CD14-positive monocyte (primary cell): ENCODE results near the gene RAB14. TPM values are rescaled to one million over a fixed set of nuclear protein-coding genes. Genes with fewer than 3 reads are reported as not detected.

Experiments used
- DNase-seq, 3 donors: peaks; one replicate each; pipeline ENCODE4 v3.0.0-alpha.2; 2011 to 2022
- H2AFZ ChIP-seq: 2 replicates; pipeline ENCODE4 v1.6.0; 2012; ENCODE audit warnings: mild to moderate bottlenecking, low read depth, low read length, inconsistent platforms; ENCODE audit not compliant: insufficient read depth, poor library complexity, severe bottlenecking
- H3K27ac ChIP-seq, 2 donors: 1 replicate in 1 of 2; 2 replicates in 1 of 2; pipeline ENCODE4 v1.5.1; 2012 to 2013; ENCODE audit warnings: low read length in 2 of 2, control low read depth in 1 of 2, inconsistent platforms in 1 of 2, low read depth in 1 of 2, mild to moderate bottlenecking in 1 of 2
- H3K27me3 ChIP-seq, 2 donors: one replicate each; pipeline versions ENCODE4 v1.6.0 to v1.6.1; 2011 to 2013; ENCODE audit warnings: low read length in 2 of 2; ENCODE audit not compliant: control insufficient read depth in 2 of 2, insufficient read depth in 2 of 2
- H3K36me3 ChIP-seq, 2 donors: replicated peaks in 1 of 2; 1 replicate in 1 of 2; 2 replicates in 1 of 2; pipeline versions ENCODE4 v1.5.1 to v1.6.1; 2012 to 2013; ENCODE audit warnings: low read length in 2 of 2, control low read depth in 1 of 2, inconsistent platforms in 1 of 2, mild to moderate bottlenecking in 1 of 2; ENCODE audit not compliant: insufficient read depth in 2 of 2, control insufficient read depth in 1 of 2
- H3K4me1 ChIP-seq, 2 donors: 1 replicate in 1 of 2; 2 replicates in 1 of 2; pipeline versions ENCODE4 v1.5.1 to v1.6.1; 2012 to 2013; ENCODE audit warnings: low read length in 2 of 2, control low read depth in 1 of 2, inconsistent platforms in 1 of 2, mild to moderate bottlenecking in 1 of 2, moderate library complexity in 1 of 2; ENCODE audit not compliant: insufficient read depth in 2 of 2, control insufficient read depth in 1 of 2
- H3K4me2 ChIP-seq: replicated peaks from 2 replicates; pipeline ENCODE3; 2012; ENCODE audit warnings: low read length, moderate library complexity, mild to moderate bottlenecking; ENCODE audit not compliant: poor library complexity, severe bottlenecking; ENCODE audit errors: extremely low read depth
- H3K4me3 ChIP-seq, 3 experiments: fragments of 200-600 bp in 1 of 3; sonication (generic) in 1 of 3; replicated peaks in 1 of 3; 1 replicate in 2 of 3; 2 replicates in 1 of 3; pipeline ENCODE4 v1.5.1; 2011 to 2013; ENCODE audit warnings: low read length in 3 of 3, mild to moderate bottlenecking in 3 of 3, control low read depth in 2 of 3, low read depth in 2 of 3, inconsistent platforms in 1 of 3, moderate library complexity in 1 of 3
- H3K79me2 ChIP-seq: 2 replicates; pipeline ENCODE4 v1.6.0; 2012; ENCODE audit warnings: mild to moderate bottlenecking, control low read depth, inconsistent platforms, low read length, moderate library complexity; ENCODE audit not compliant: insufficient read depth
- H3K9ac ChIP-seq: 2 replicates; pipeline ENCODE4 v1.6.0; 2017; ENCODE audit warnings: low read length, mild to moderate bottlenecking; ENCODE audit not compliant: insufficient read depth, poor library complexity, severe bottlenecking
- H3K9me3 ChIP-seq, 2 donors: replicated peaks in 1 of 2; 1 replicate in 1 of 2; 2 replicates in 1 of 2; pipeline versions ENCODE4 v1.5.1 to v1.6.1; 2012 to 2013; ENCODE audit warnings: low read length in 2 of 2, control low read depth in 1 of 2; ENCODE audit not compliant: control insufficient read depth in 1 of 2, insufficient read depth in 1 of 2
- H4K20me1 ChIP-seq: 2 replicates; pipeline ENCODE4 v1.6.0; 2012; ENCODE audit warnings: mild to moderate bottlenecking, low read length, control low read depth, moderate library complexity; ENCODE audit not compliant: insufficient read depth
- H3K27ac Mint-ChIP-seq, 7 donors: one replicate each; pipeline ENCODE4 v1.8.0; 2020; ENCODE audit warnings: mild to moderate bottlenecking in 7 of 7, mixed read lengths in 7 of 7, moderate library complexity in 6 of 7, inconsistent platforms in 2 of 7
- H3K27me3 Mint-ChIP-seq, 3 donors: one replicate each; pipeline ENCODE4 v1.8.0; 2021 to 2022; ENCODE audit warnings: low read depth in 3 of 3, mild to moderate bottlenecking in 3 of 3, mixed read lengths in 3 of 3, moderate library complexity in 3 of 3, inconsistent platforms in 1 of 3
- H3K36me3 Mint-ChIP-seq, 2 donors: one replicate each; pipeline ENCODE4 v1.8.0; 2020; ENCODE audit warnings: mixed read lengths in 2 of 2, inconsistent platforms in 1 of 2, mild to moderate bottlenecking in 1 of 2
- H3K4me1 Mint-ChIP-seq: one replicate; pipeline ENCODE4 v1.8.0; 2020; ENCODE audit warnings: mild to moderate bottlenecking, mixed read lengths
- H3K4me3 Mint-ChIP-seq, 2 donors: one replicate each; pipeline ENCODE4 v1.8.0; 2020; ENCODE audit warnings: mild to moderate bottlenecking in 2 of 2, mixed read lengths in 2 of 2, moderate library complexity in 1 of 2
- H3K9me3 Mint-ChIP-seq, 7 donors: one replicate each; pipeline ENCODE4 v1.8.0; 2020 to 2022; ENCODE audit warnings: mixed read lengths in 7 of 7, mild to moderate bottlenecking in 6 of 7, moderate library complexity in 6 of 7, inconsistent platforms in 2 of 7
- WGBS: methylation state at CpG from one replicate; pipeline ENCODE4 v1.1.5; 2013; ENCODE audit warnings: missing lambda C conversion rate; ENCODE audit not compliant: insufficient coverage; 5-methylcytosine and 5-hydroxymethylcytosine counted together
- intact Hi-C, 2 donors: fragments of 100-400 bp; cut with micrococcal nuclease; formaldehyde crosslinking; loops; one replicate each; pipeline versions ENCODE4 v1.15.0 to v1.15.1; 2023
- polyA plus RNA-seq, 3 donors: library from polyadenylated mRNA; depleted of rRNA in 1 of 3; unstranded in 2 of 3; stranded (reverse) in 1 of 3; fragments of 300-500 nt in 2 of 3; fragments of >200 nt in 1 of 3; fragmentation: Illumina TruSeq in 2 of 3; gene quantifications; 1 replicate in 2 of 3; 2 replicates in 1 of 3; pipeline ENCODE4 v1.2.3, GENCODE V29; 2012 to 2021
- TF ChIP-seq, protein P1 (sequence below): fragments of 200-600 bp; IDR thresholded peaks from one replicate; pipeline ENCODE4 v1.8.0; 2022; ENCODE audit warnings: antibody characterized with exemption, mild to moderate bottlenecking

The RAB14 gene
- polyA plus RNA-seq, 3 donors = 23.1 to 60.0 (median 44.4) TPM

DNA sequence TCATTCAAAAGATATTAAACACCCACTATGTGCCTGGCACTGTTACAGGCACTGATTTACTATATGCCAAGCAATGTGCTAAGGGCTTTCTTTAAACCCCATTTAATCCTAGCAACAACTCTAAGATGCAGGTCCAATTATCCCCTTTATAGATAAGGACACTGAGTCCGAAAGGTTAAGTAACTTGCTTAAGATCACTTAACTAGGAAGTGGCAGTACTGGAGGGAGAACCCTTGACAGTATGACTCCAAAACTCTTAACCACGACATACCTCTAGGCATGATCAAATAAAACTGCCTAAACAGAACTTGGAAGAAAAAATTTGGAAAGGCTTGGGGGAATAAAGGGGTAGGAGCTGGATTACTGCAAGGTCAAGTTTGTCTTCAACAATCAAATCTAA lies 1.7 kb downstream of the RAB14 start:
- peak overlapping the region in 6 of 7 donors; percentile 11 to 89 (median 62) for H3K27ac Mint-ChIP-seq
- H3K4me1 ChIP-seq = peaks cover 33 to 74% of the 10 kb centered on the region in 2 donors
- peak overlapping the region in 1 of 2 donors; percentile 88 for H3K27ac ChIP-seq
- peaks cover 0 to 2% of the 10 kb centered on the region in 2 donors for H3K36me3 Mint-ChIP-seq
- peak overlapping the region; percentile 88 to 97 (median 89) for H3K4me3 ChIP-seq
- intact Hi-C loops = loop anchor here in 1 of 2 donors (5.0 kb wide), 1 partner anchor 172 kb away; the partner anchor contains the start of gene STOM
- H3K9me3 ChIP-seq = no peaks in the 10 kb centered on the region
- no peaks in the 10 kb centered on the region for H3K9me3 Mint-ChIP-seq
- peaks cover 68% of the 10 kb centered on the region for H3K79me2 ChIP-seq
- TF ChIP-seq, protein P1, sequence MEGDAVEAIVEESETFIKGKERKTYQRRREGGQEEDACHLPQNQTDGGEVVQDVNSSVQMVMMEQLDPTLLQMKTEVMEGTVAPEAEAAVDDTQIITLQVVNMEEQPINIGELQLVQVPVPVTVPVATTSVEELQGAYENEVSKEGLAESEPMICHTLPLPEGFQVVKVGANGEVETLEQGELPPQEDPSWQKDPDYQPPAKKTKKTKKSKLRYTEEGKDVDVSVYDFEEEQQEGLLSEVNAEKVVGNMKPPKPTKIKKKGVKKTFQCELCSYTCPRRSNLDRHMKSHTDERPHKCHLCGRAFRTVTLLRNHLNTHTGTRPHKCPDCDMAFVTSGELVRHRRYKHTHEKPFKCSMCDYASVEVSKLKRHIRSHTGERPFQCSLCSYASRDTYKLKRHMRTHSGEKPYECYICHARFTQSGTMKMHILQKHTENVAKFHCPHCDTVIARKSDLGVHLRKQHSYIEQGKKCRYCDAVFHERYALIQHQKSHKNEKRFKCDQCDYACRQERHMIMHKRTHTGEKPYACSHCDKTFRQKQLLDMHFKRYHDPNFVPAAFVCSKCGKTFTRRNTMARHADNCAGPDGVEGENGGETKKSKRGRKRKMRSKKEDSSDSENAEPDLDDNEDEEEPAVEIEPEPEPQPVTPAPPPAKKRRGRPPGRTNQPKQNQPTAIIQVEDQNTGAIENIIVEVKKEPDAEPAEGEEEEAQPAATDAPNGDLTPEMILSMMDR = no peak
- H2AFZ ChIP-seq = no peak overlapping the region
- H3K36me3 ChIP-seq = no peaks in the 10 kb centered on the region
- peak overlapping the region; percentile 94 for H3K4me2 ChIP-seq
- DNase-seq = peak in 2 of 3 donors; percentile 23 to 32
- H4K20me1 ChIP-seq = peaks cover 62% of the 10 kb centered on the region
- H3K4me1 Mint-ChIP-seq = peaks cover 72% of the 10 kb centered on the region
- H3K9ac ChIP-seq = peak overlapping the region; percentile 96
- no CpG with 5 or more reads among the region's 2 CpGs for WGBS
- no peaks in the 10 kb centered on the region for H3K27me3 Mint-ChIP-seq
- no peaks in the 10 kb centered on the region for H3K27me3 ChIP-seq
- H3K4me3 Mint-ChIP-seq = peak overlapping the region; percentile 92 to 93

DNA sequence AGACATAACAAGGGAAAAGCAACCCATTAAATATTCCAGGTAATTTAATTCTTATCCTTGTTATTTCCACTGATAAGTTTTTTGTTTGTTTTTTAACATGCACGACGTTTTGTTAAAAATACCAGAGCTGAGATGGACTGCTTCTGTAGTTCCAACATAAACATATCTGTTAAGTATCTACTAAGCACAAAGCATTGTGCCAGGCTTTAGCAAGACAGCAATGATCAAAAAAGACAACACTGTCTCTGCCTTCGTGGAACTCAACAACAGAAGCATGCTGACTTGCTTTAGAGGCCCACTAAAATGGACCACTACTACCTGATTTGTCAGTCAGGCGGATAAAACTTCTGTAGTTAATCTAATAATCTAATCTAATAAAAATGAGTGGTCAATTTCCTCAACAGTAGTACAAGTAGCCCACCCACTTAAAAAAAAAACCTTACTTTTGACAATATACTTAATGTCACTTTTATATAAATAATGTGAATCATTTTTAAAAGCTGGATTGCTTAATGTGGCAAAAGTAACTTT lies 3.1 kb downstream of the RAB14 start:
- TF ChIP-seq, protein P1 = no peak
- H3K4me1 ChIP-seq = peaks cover 29 to 79% of the 10 kb centered on the region in 2 donors
- H2AFZ ChIP-seq = no peak overlapping the region
- WGBS = no CpG with 5 or more reads among the region's 4 CpGs
- no peak overlapping the region for H3K4me3 ChIP-seq
- no peak for DNase-seq
- no peaks in the 10 kb centered on the region for H3K36me3 ChIP-seq
- no peaks in the 10 kb centered on the region for H3K9me3 Mint-ChIP-seq
- H3K9me3 ChIP-seq = no peaks in the 10 kb centered on the region
- H3K27me3 Mint-ChIP-seq = no peaks in the 10 kb centered on the region
- H3K9ac ChIP-seq = no peak overlapping the region
- H3K27me3 ChIP-seq = no peaks in the 10 kb centered on the region
- peak overlapping the region; percentile 94 for H3K4me2 ChIP-seq
- peak overlapping the region in 1 of 7 donors; percentile 50 for H3K27ac Mint-ChIP-seq
- intact Hi-C loops = no loop called here
- peaks cover 82% of the 10 kb centered on the region for H3K79me2 ChIP-seq
- H3K4me1 Mint-ChIP-seq = peaks cover 74% of the 10 kb centered on the region
- no peak overlapping the region for H3K4me3 Mint-ChIP-seq
- H4K20me1 ChIP-seq = peaks cover 76% of the 10 kb centered on the region
- peaks cover 0 to 2% of the 10 kb centered on the region in 2 donors for H3K36me3 Mint-ChIP-seq
- peak overlapping the region in 1 of 2 donors; percentile 88 for H3K27ac ChIP-seq
